Fibroblast of lung (primary cell): ENCODE results near the gene KCNH1.

Source experiments
- CTCF ChIP-seq, 2 donors: IDR thresholded peaks in 1 of 2; conservative IDR thresholded peaks in 1 of 2; 1 replicate in 1 of 2; 2 replicates in 1 of 2; pipeline ENCODE4 v1.5.1; 2011 to 2012; ENCODE audit warnings: low read length in 2 of 2, control low read depth in 1 of 2, inconsistent platforms in 1 of 2, low read depth in 1 of 2, mild to moderate bottlenecking in 1 of 2
- EZH2 ChIP-seq: IDR thresholded peaks from 2 replicates; pipeline ENCODE4 v1.5.1; 2012; ENCODE audit warnings: low read length, control low read depth, mild to moderate bottlenecking; ENCODE audit errors: missing control alignments

DNA sequence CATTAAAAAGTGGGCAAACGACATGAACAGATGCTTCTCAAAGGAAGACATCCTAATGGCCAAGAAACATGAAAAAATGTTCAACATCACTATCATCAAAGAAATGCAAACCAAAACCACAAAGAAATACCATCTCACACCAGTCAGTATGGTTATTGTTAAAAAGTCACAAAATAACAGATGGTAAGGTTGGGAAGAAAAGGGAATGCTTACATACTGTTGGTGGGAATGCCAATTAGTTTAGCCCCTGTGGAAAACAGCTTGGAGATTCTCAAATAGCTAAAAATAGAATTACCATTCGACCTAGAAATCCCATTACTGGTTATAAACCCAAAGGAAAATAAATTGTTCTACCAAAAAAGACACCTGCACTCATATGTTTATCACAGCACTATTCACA lies 369.4 kb downstream of the KCNH1 start:
- TF ChIP-seq CTCF (conservative IDR thresholded peaks at IDR 0.05 in 1 of 2, IDR thresholded peaks at IDR 0.05 in 1 of 2; ENCODE audit: low read depth in 1 of 2, low read length in 2 of 2) (no peak), EZH2 (no peak)
